ENCODE data around the gene ANKUB1.
A peak's percentile ranks its signal among the peaks of the same experiment; 100 is the strongest.

The ANKUB1 gene

GRCh38 chr3:149784064-149784704 is 8.2 kb downstream of the ANKUB1 start:
- Histone ChIP-seq H3F3A (ENCODE audit: control insufficient read depth, insufficient read depth) (0 out of 2 replicates have a peak, but pooled peaks cover 3% of the 10 kb centered on the region), H3K4me3 (ENCODE audit: low read length) (no peak overlapping the region), H4K20me1 (ENCODE audit: control insufficient read depth, insufficient read depth, low read depth, low read length) (no peaks in the 10 kb centered on the region), H3K9me2 (replicated peaks; ENCODE audit: control insufficient read depth, low read length) (no peaks in the 10 kb centered on the region), H3K27ac (ENCODE audit: low read depth, low read length) (peak overlapping the region; percentile 32; the same call in 1 of the 2 replicates), H3K79me2 (ENCODE audit: control insufficient read depth, low read length) (no peaks in the 10 kb centered on the region), H3K9me3 (ENCODE audit: control insufficient read depth, insufficient read depth, low read length) (no peaks in the 10 kb centered on the region), H3K27me3 (ENCODE audit: control insufficient read depth, low read length) (no peaks in the 10 kb centered on the region), H3K4me2 (ENCODE audit: low read length) (no peak overlapping the region; the same call in 1 of the 2 replicates), H3K36me3 (ENCODE audit: control insufficient read depth, low read length) (no peaks in the 10 kb centered on the region), H3K4me1 (ENCODE audit: control insufficient read depth, low read length) (peaks cover 45% of the 10 kb centered on the region)
- no peak for TF ChIP-seq EZH2phosphoT487 (IDR thresholded peaks at IDR 0.05; ENCODE audit: borderline replicate concordance, low read length)
- no peak for TF ChIP-seq CTCF (IDR thresholded peaks at IDR 0.05; ENCODE audit: low read depth, low read length, poor library complexity, severe bottlenecking)

- TF ChIP-seq CTCF (IDR thresholded peaks at IDR 0.05; ENCODE audit: low read depth, low read length, poor library complexity, severe bottlenecking) (no peak), EZH2phosphoT487 (IDR thresholded peaks at IDR 0.05; ENCODE audit: borderline replicate concordance, low read length) (no peak)
- Histone ChIP-seq H3K27me3 (ENCODE audit: control insufficient read depth, low read length) (no peaks in the 10 kb centered on the region), H3K79me2 (ENCODE audit: control insufficient read depth, low read length) (no peaks in the 10 kb centered on the region), H3K4me1 (ENCODE audit: control insufficient read depth, low read length) (peaks cover 45% of the 10 kb centered on the region), H3K4me2 (ENCODE audit: low read length) (peak overlapping the region; percentile 50), H3K4me3 (ENCODE audit: low read length) (peak overlapping the region; percentile 24; the same call in 1 of the 2 replicates), H3K9me3 (ENCODE audit: control insufficient read depth, insufficient read depth, low read length) (no peaks in the 10 kb centered on the region), H3K9me2 (replicated peaks; ENCODE audit: control insufficient read depth, low read length) (no peaks in the 10 kb centered on the region), H3K36me3 (ENCODE audit: control insufficient read depth, low read length) (no peaks in the 10 kb centered on the region), H3K27ac (ENCODE audit: low read depth, low read length) (peak overlapping the region; percentile 32), H4K20me1 (ENCODE audit: control insufficient read depth, insufficient read depth, low read depth, low read length) (no peaks in the 10 kb centered on the region), H3F3A (ENCODE audit: control insufficient read depth, insufficient read depth) (0 out of 2 replicates have a peak, but pooled peaks cover 3% of the 10 kb centered on the region)
Observed at GRCh38 chr3:149783576-149783975, 8.8 kb downstream of the ANKUB1 start.

- no peaks in the 10 kb centered on the region for H3K9me2 ChIP-seq (replicated peaks; ENCODE audit: control insufficient read depth, low read length)
- H4K20me1 ChIP-seq (ENCODE audit: control insufficient read depth, insufficient read depth, low read depth, low read length): no peaks in the 10 kb centered on the region
- H3K4me1 ChIP-seq (ENCODE audit: control insufficient read depth, low read length): peaks cover 45% of the 10 kb centered on the region
- H3K27ac ChIP-seq (ENCODE audit: low read depth, low read length): peak overlapping the region; percentile 61
- H3K79me2 ChIP-seq (ENCODE audit: control insufficient read depth, low read length): no peaks in the 10 kb centered on the region
- H3K4me3 ChIP-seq (ENCODE audit: low read length): peak overlapping the region; percentile 44
- no peaks in the 10 kb centered on the region for H3K27me3 ChIP-seq (ENCODE audit: control insufficient read depth, low read length)
- H3K9me3 ChIP-seq (ENCODE audit: control insufficient read depth, insufficient read depth, low read length): no peaks in the 10 kb centered on the region
- TF ChIP-seq CTCF (IDR thresholded peaks at IDR 0.05; ENCODE audit: low read depth, low read length, poor library complexity, severe bottlenecking) (no peak), EZH2phosphoT487 (IDR thresholded peaks at IDR 0.05; ENCODE audit: borderline replicate concordance, low read length) (no peak)
- 0 out of 2 replicates have a peak, but pooled peaks cover 3% of the 10 kb centered on the region for H3F3A ChIP-seq (ENCODE audit: control insufficient read depth, insufficient read depth)
- H3K36me3 ChIP-seq (ENCODE audit: control insufficient read depth, low read length): no peaks in the 10 kb centered on the region
- peak overlapping the region; percentile 74 for H3K4me2 ChIP-seq (ENCODE audit: low read length)
Observed at GRCh38 chr3:149781741-149782140, 10.6 kb downstream of the ANKUB1 start.

Data from DOHH2 (cell line).